Measurements from ENCODE around the gene ZNF358. TPM values are rescaled to one million over a fixed set of nuclear protein-coding genes. Genes with fewer than 3 reads are reported as not detected.

The ZNF358 gene
- polyA plus RNA-seq, 3 donors, result 0.41 to 8.6 (median 1.0) TPM

- Histone ChIP-seq H3K4me3 (replicated peaks in 1 of 3; ENCODE audit: low read depth in 2 of 3, low read length in 3 of 3) (no peak overlapping the region), H3K9ac (ENCODE audit: insufficient read depth, low read length, poor library complexity, severe bottlenecking) (no peak overlapping the region), H3K79me2 (ENCODE audit: insufficient read depth, low read length) (no peaks in the 10 kb centered on the region), H3K4me2 (replicated peaks; ENCODE audit: extremely low read depth, low read length, poor library complexity, severe bottlenecking) (no peak overlapping the region), H4K20me1 (ENCODE audit: insufficient read depth, low read length) (no peaks in the 10 kb centered on the region), H3K27ac (ENCODE audit: low read depth in 1 of 2, low read length in 2 of 2) (peak overlapping the region; percentile 20 to 27), H3K4me1 (ENCODE audit: control insufficient read depth in 1 of 2, insufficient read depth in 2 of 2, low read length in 2 of 2) (peaks cover 21 to 29% of the 10 kb centered on the region in 2 donors), H3K27me3 (ENCODE audit: control insufficient read depth in 2 of 2, insufficient read depth in 2 of 2, low read length in 2 of 2) (no peaks in the 10 kb centered on the region), H2AFZ (ENCODE audit: insufficient read depth, low read depth, low read length, poor library complexity, severe bottlenecking) (no peak overlapping the region), H3K36me3 (replicated peaks in 1 of 2; ENCODE audit: control insufficient read depth in 1 of 2, insufficient read depth in 2 of 2, low read length in 2 of 2) (no peaks in the 10 kb centered on the region), H3K9me3 (replicated peaks in 1 of 2; ENCODE audit: control insufficient read depth in 1 of 2, insufficient read depth in 1 of 2, low read length in 2 of 2) (no peaks in the 10 kb centered on the region)
- WGBS (ENCODE audit: insufficient coverage), result 63% methylated on average over 9 of the region's 11 CpGs
- intact Hi-C loops (cut with micrococcal nuclease), result no loop called here
- no peak for DNase-seq
- peaks cover 0 to 4% of the 10 kb centered on the region in 2 donors for H3K36me3 Mint-ChIP-seq
- H3K27ac Mint-ChIP-seq, result peak overlapping the region; percentile 64 to 93 (median 79)
- no peak for TF ChIP-seq CTCF (IDR thresholded peaks at IDR 0.05)
- H3K4me3 Mint-ChIP-seq, result no peak overlapping the region
- H3K9me3 Mint-ChIP-seq, result no peaks in the 10 kb centered on the region
- peaks cover 27% of the 10 kb centered on the region for H3K4me1 Mint-ChIP-seq
- H3K27me3 Mint-ChIP-seq (ENCODE audit: low read depth in 3 of 3), result peaks cover 2 to 12% (median 9%) of the 10 kb centered on the region in 3 donors
Measured at GRCh38 chr19:7480222-7480969, 35.5 kb upstream of the ZNF358 start.

- no peaks in the 10 kb centered on the region for H3K9me3 Mint-ChIP-seq
- no peaks in the 10 kb centered on the region for H4K20me1 ChIP-seq (ENCODE audit: insufficient read depth, low read length)
- no peaks in the 10 kb centered on the region for H3K36me3 ChIP-seq (replicated peaks in 1 of 2; ENCODE audit: control insufficient read depth in 1 of 2, insufficient read depth in 2 of 2, low read length in 2 of 2)
- no peak overlapping the region for H2AFZ ChIP-seq (ENCODE audit: insufficient read depth, low read depth, low read length, poor library complexity, severe bottlenecking)
- peaks cover 2 to 12% (median 12%) of the 10 kb centered on the region in 3 donors for H3K27me3 Mint-ChIP-seq (ENCODE audit: low read depth in 3 of 3)
- peaks cover 27% of the 10 kb centered on the region for H3K4me1 Mint-ChIP-seq
- no peak overlapping the region for H3K4me2 ChIP-seq (replicated peaks; ENCODE audit: extremely low read depth, low read length, poor library complexity, severe bottlenecking)
- intact Hi-C loops (cut with micrococcal nuclease), result no loop called here
- no peak overlapping the region for H3K4me3 Mint-ChIP-seq
- H3K4me3 ChIP-seq (replicated peaks in 1 of 3; ENCODE audit: low read depth in 2 of 3, low read length in 3 of 3), result no peak overlapping the region
- no peaks in the 10 kb centered on the region for H3K79me2 ChIP-seq (ENCODE audit: insufficient read depth, low read length)
- H3K9ac ChIP-seq (ENCODE audit: insufficient read depth, low read length, poor library complexity, severe bottlenecking), result no peak overlapping the region
- no peaks in the 10 kb centered on the region for H3K9me3 ChIP-seq (replicated peaks in 1 of 2; ENCODE audit: control insufficient read depth in 1 of 2, insufficient read depth in 1 of 2, low read length in 2 of 2)
- H3K27ac ChIP-seq (ENCODE audit: low read depth in 1 of 2, low read length in 2 of 2), result peak overlapping the region; percentile 20 to 27
- H3K36me3 Mint-ChIP-seq, result peaks cover 0 to 2% of the 10 kb centered on the region in 2 donors
- peaks cover 21 to 29% of the 10 kb centered on the region in 2 donors for H3K4me1 ChIP-seq (ENCODE audit: control insufficient read depth in 1 of 2, insufficient read depth in 2 of 2, low read length in 2 of 2)
- no peak for TF ChIP-seq CTCF (IDR thresholded peaks at IDR 0.05)
- no peaks in the 10 kb centered on the region for H3K27me3 ChIP-seq (ENCODE audit: control insufficient read depth in 2 of 2, insufficient read depth in 2 of 2, low read length in 2 of 2)
- DNase-seq, result peak; percentile 48 to 55 (median 49)
- WGBS (ENCODE audit: insufficient coverage), result 18% methylated on average over 4 of the region's 7 CpGs
- H3K27ac Mint-ChIP-seq, result peak overlapping the region; percentile 5 to 93 (median 79)
Measured at GRCh38 chr19:7480970-7481255, 35.0 kb upstream of the ZNF358 start.

Measured in CD14-positive monocyte (primary cell).